Stimulated activated CD8-positive, alpha-beta memory T cell treated with anti-CD3 and anti-CD28 coated beads, Interleukin-15, amount 100 ng/mL, for 24 hours (primary cell): ENCODE results near the gene PIGP.
"Not testable (repeated sequence)": the region's sequence is repeated elsewhere in the genome, so short reads cannot be mapped to it uniquely, and the experiment has no call there.

Source experiments
- DNase-seq: peaks from one replicate; pipeline ENCODE4 v3.0.0-alpha.2; 2020; ENCODE audit warnings: low read depth

Gene PIGP

DNA sequence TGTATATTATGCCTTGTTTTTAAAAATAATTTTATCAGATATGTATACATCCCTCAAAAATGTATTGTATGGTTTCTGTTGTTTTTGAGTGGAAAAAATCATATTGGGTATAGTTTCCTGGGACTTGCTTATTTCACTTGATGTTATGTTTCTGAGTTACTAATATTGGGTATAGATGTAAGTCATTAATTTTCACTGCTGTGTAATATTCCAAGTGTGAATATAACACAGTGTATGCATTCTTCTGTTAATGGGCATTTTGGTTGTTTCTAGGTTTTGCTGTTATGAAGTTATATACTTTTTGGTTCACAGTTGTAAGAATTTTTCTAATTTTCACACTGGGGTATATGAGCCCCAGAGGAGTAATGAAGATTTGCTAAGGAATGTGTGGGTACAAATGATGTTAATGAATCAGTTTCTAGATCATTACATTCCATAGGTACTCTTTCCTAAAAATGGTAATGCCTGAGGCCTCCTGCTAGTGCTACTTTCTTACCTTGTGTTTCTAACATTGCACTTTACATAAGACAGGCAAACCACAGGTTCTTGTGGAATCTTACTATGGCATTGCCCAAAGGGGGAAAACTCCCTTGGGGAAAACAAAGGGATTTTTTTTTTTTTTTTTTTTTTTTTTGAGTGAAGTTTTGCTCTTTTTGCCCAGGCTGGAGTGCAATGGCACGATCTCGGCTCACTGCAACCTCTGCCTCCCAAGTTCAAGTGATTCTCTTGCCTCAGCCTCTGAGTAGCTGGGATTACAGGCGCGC is 3.4 kb upstream of the PIGP start:
- no peak for DNase-seq

DNA sequence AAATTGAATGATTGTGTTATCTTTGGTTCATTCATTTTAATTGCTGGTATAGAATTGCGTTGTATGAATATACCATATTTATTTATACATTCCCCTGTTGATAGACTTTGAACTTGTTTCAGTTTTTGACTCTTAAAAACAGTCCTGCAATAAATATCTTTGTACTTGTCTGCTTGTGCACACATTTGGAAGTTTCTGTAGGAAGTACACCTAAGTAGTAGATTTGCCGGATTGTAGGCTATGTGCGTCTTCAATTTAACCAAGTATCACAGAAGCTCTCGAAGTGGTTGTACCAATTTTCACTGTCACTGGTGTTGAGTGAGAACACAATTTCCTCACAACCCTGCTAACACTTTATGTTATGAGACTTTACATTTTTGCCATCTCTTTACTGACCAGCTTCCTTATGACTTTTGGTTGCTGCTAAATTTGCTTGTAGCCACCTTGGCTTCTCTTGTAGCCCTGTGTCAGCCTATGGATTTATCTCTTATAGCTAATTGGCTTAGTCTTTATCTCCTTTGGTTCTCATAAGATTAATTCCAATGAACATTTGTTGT is 2.4 kb upstream of the PIGP start:
- DNase-seq, result no peak

DNA sequence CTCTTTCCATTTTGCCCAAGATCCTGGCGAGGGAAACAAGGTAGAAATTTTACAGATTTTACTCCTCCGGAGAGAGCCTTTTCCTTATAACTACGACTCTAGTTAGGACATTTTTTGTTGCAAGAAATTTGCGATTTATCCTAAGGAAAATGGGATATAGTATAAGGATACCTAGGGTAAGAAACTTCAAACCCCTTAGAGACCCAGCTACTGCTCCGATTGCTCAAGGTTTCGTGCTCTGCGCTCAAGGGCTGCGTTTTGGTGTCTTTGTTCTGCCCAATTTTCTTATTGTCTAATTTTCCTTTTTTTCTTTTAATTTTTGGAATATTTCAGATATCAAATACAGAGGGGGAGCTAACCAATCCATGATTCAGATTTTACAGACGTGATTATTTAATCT is 1.7 kb upstream of the PIGP start:
- no peak for DNase-seq

DNA sequence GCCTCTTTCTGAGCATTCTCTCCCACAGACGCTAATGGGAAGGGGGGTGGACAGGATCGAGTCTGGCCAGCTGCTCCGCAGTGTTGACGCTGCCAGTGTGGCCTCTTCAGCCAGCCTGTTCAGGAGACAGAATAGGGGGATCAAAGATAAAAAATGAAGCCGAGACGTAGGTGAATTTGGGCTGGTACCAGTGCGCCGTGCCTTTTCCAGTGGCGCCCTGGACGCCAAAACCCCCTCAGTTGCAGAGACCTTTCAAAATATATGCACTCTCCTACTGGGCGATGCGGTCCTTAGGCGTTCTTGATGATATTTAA is 1.3 kb upstream of the PIGP start:
- DNase-seq, result no peak

DNA sequence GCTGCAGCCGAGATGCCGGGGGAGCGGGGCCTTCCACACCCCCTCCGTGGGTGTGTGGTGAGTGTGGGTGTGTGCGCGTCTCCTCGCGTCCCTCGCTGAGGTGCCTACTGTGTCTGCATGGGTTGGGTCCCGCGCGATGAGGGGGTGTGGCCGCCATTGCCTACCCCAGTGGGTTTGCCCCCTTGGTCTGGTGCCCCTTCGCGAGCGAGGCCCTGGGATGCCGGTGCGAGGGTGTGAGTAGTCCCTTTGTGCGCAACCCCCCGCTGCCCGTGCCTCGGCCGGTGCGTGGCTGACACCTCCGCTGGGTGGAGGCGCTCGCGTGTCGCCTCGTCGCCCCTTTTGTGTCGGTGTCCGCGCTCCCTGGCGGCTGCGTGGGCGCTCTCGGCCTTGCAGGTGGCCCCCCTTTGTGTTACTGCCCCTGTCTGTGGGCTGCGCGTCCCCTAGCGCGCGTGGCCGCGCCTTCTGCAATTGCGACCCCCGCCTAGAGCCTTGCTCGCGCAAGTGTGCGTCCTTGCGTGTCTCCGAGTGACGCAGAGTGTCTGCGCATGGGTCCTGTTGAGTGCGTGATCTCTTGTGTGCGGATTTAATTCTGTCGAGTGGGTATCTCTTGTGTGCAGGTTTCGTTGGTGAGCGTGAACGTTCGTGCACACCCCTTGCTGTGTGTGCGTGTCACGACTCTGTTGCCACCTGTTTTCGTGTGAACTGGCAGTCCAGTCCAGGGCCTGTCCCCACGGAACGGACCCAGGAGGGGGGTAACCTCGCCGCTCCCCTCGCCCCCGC is 736 bp upstream of the PIGP start:
- DNase-seq, result peak; percentile 25

DNA sequence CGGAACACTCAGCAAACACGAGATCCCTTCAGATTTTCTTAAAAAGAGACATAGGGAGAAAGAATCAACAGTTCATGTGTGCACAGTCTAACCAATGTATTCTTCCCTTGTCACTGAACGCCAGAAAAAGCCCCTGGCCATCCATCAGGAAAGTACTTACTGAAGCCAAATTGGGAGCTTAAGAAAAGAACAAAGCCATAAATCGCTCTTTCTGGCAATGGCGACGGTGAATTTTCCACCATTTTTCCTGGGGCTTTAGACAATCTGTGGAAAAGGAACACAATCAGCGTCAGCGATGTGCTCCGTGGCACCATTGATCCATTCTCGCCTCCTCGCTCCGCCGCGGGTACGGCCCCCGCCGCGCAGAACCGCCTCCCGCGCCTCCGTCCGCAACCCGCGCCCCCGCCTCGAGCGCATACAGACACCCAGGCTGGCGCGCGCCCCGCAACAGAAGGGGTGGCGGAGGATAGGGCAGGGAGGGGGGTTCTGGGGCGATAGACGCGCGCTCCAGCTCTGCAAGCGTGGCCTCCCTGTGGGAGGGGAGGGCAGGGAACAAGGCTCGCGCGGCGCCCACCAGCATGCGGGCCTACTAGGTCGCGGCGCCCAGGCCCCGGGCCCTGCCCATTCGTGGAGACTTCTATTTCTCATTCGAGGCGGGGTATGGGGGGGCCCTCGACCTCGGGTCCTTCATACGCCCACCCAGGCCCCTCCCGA is 440 bp downstream of the PIGP start:
- no peak for DNase-seq

DNA sequence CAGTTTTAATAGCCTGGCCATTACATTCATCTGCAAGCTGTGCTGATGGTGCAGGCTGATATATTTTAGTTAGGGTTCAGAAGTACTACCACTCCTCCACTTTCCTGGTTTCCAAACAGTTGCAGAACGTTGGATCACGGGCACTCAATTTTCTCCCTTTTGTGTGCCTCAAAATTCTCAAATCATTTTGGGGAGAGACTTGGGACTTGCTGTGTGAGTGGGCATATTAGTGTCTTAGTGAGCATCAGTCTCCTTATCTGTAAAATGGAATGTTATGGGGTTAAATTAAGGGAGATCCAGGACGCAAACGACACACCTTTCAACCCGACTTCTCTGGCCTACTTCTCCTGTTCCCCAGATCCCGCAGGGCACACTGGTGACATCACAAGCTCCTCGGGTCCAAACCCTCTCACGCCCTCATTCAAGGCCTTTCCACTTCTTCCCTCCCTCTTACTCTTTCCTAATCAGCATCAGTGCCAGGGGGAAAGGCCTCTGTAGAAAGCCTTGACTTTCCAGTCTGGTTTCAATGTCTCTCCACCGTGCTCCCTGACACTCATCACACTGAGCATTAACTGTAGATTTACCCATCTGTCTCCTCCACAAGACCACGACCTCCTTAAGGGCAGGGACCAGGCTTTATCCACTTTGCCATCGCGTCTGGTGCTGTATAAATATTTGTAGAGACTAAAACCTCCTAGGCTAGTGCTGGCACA is 1.2 kb downstream of the PIGP start:
- no peak for DNase-seq

DNA sequence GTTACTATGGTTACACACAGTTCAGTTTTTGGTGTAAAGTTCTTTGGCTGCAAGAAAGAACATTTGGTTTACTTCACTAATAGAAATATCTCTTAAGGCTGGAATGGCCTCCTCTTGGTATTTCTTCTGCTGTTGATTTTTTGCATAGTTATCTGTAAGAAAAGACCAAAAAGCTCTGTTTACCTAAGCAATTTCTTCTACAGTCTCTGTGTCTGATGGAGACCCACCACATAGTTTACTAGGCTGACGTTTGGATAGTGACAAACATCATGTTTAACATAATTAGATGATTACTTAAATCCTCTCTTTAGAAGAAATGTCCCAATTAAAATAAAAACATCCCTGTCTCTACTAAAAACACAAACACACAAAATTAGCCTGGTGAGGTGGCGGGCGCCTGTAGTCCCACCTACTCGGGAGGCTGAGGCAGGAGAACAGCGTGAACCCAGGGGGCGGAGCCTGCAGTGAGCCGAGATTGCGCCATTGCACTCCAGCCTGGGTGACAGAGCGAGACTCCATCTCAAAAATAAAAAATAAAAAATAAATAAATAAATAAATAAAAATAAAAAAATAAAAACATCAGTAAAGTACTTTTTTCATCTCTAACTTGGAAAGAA is 7.2 kb downstream of the PIGP start:
- DNase-seq, result no peak

DNA sequence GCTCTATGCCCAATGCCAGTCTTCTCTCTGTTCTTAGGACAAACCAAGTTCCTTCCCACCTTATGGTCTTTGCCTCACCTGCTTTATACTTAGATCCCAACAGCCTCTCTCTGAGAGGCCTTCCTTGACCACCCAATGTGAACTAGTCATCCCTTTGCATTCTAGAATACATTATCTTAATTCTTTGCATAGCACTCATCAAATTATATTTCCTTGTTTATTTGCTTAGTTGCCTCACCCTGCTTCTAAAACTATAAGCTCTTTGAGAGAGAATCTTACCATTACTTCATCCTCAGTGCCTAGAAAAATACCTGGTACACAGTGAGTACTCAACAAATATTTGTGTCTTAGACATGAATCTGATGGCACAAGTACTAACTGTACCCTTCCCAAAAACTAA is 8.0 kb downstream of the PIGP start:
- no peak for DNase-seq

DNA sequence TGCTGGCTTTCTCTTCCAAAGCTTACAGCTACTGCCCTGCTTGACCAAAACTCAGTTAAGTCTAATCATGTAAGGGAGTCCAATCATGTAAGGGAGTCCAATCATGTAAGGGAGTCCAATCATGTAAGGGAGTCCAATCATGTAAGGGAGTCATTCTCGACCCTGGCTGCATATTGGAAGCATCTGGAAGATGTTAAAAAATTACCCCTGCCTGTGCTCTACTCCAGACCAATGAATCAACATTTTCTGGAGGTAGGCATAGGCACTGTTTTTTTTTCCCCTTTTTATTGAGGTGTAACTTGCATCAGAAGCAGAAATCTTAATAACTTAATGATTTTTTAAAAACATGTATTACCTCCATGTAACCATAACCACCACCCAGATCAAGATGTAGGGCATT is 9.4 kb downstream of the PIGP start:
- no peak for DNase-seq

DNA sequence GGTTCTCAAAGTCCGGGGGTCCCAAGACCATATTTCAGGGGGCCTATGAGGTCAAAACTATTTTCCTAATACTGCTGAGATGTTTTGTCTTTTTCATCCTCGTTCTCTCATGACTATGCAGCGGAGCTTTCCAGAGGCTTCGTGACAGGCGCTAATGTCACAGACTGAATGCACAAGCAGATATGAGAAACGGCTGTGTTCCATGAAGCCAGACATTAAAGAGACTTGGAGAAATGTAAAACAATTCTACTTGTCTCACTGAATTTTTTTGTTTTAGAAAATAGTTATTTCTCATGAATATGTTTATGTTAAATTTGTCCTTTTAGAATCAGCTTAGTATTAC is 10.3 kb downstream of the PIGP start:
- DNase-seq, result no peak

DNA sequence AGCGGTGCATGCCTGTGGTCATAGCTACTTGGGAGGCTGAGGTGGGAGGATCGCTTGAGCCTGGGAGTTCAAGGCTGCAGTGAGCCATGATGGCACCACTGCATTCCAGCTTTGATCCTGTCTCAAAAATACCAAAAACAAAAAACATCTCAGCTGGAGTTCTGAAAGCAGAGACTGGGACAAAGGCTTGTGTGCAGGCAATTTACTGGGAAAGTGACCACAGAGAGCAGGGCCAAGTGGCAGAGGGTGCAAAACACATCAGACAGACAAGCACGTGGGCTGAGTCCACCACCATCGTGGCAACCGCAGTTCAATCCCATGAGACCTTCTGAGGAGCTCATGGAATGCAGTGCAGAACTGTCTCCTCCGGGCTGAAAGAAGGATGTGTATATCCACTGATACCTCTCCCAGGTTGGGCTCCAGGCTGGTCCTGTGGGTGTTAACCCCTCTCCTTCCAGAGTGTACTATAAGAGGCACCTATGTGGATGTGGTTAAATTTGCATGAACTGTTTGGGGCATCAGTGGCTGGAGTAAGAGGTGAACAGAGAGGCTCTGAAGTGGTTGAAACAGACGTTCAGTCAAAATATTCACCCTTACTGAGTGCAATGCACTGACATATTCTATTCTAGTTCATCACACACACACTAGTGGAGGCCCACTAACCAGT is 10.8 kb downstream of the PIGP start:
- DNase-seq, result no peak

DNA sequence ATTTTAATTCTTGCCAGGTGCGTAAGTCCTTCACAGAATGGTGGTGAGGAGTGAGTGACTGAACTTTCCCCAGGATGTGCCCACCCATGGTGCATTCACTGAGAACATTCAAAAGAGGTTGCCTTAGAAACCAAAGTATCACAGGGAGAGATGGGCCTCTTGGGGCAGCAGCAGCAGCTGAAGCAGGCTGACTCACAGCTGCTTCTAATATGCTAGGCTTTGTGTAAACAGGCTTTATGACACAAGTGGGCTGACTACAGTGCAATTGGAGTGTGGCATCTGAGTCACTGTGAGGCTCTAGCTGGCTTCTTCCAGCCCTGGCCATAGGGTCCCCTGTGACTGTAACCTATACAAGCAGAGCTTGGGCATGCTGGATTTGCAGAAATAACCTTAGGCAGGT is 12.6 kb downstream of the PIGP start:
- DNase-seq, result no peak

DNA sequence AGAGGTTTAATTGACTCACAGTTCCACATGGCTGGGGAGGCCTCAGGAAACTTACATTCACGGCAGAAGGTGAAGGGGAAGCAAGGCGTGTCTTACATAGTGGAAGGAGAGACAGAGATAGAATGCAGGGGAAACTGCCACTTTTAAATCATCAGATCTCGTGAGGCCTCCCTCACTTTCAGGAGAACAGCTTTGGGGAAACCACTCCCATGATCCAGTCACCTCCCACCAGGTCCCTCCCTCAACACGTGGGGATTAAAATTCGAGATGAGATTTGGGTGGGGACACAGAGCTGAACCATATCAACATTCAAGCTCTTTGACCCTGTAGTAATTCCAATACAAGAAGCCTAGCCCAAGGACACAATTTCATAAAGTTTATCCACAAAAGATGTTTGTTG is 13.7 kb downstream of the PIGP start:
- DNase-seq, result no peak

DNA sequence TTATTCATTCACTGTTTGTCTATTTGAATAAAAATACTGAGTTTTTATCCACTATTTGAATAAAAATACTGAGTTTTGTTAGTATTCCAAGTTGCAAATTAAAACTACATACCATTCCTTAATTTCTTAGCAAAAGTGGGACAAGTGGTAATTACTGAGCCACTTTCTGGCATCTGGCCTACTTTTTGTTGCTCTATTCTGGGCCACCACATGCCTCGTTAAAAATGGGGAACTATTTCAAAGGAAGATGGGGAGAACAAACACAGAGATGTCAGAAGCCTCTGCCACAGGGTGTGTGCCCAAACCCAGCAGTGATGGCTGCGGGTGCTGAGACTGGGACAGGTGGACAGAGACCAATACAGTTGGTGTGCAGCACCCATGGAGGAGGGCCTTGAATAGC is 14.6 kb downstream of the PIGP start:
- DNase-seq, result no peak

DNA sequence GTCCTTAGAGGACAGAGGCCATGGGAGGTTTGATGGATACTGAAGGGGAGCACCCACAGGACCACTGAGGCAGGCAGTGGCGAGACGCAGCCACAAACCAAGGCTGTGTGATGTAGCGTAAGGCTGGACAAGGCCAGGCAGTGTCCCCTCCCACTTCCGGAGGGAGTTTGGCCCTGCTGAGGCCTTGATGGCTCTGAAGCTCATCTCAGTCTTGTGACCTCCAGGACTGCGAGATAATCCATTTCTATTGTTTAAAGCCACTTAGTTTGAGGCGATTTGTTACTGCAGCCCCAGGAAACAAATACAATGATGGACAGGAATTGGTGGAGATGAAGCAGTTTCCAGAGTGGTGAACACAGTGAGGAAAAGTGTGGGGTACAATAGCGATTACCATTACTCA is 15.3 kb downstream of the PIGP start:
- DNase-seq, result no peak

DNA sequence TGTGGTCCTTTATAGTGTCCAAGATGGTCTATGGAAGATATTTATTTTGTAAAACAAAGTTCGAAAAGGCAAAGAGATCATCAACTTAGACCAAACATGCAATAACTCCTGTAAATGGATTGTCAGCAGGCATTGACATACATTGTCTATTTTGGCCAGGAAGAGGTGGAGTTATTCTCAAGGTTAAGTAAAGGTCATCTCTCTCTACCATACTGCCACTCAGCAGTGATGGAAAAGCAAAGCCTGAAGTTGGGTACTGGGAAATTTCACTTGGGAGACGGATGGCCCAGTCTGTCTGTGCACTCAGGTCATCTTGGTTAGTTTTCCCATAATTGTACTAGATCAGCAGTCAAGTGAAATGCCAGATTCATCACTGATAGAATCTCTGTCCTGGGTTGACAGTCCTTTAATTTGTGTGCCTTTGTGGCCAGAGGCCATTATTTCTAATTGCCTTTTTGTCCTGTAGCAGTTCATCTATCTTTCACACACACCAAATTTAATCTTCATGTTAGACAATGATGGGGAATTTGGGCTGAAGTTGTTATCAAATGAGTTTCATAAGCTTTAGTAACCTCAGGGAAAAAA is 17.5 kb downstream of the PIGP start:
- no peak for DNase-seq

DNA sequence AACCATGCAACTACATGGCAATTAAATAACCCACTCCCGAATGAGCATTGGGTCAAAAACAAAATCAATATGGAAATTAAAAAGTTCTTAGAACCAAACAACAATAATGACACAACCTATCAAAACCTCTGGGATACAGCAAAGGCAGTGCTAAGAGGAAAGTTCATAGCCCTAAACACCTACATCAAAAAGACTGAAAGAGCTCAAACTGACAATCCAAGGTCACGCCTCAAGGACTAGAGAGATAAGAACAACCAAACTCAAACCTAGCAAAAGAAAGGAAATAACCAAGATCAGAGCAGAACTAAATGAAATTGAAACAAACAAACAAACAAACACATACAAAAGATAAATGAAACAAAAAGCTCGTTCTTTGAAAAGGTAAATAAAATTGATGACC is 23.1 kb downstream of the PIGP start:
- not testable (repeated sequence) for DNase-seq

DNA sequence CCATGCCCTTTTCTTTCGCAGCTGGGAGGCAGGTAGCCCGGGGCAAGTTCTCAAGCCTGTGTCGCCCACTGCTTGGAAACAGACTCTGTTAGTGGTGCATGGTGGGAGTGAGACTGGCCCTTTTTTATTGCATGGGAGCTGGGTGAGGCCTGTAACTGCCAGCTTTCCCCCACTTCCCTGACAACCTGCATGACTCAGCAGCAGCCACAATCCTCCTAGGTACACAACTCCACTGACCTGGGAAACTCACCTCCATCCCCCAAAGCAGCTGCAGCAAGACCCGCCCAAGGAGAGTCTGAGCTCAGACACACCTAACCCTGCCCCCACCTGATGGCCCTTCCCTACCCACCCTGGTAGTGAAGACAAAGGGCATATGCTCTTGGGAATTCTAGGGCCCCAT is 25.8 kb downstream of the PIGP start:
- DNase-seq, result no peak

DNA sequence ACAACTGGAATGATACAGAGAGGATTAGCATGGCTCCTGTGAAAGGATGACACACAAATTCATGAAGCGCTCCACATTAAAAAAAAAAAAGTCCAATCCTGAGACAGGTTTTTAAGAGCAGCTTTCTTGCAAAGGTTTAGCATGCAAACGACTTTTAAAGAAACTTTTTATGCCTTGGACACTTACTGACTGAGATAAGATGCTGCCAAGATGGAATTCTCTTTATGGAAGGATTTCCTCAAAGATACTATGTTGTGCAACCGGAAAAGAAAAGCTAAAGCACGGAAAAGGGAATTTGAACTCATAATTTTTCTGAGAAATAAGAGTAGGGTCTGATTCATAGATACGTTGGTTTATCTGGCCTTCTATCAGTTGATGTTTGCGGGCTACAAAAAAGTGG is 27.3 kb downstream of the PIGP start:
- no peak for DNase-seq

DNA sequence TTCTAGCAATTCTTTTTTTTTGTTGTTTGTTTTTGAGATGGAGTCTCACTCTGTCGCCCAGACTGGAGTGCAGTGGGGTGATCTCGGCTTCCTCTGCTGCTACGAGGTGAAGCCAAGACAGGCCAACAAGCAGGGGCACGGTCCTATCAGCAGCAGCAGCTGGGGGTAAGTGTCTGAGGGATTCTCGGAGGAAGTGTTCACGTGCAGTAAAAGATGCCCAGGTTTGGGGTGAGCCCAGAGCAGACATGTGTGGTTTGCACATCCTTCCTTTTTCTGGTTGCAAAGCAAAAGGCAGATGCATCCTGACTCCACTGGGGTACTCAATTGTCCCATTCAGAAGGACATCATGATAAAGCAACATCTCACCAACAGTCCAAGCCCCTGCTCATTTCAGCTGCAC is 27.7 kb downstream of the PIGP start:
- no peak for DNase-seq
